Ascending aorta (tissue), 2 donors: ENCODE measurements around the gene SYT14. TPM values are rescaled to one million over a fixed set of nuclear protein-coding genes. Genes with fewer than 3 reads are reported as not detected.

Source experiments
- DNase-seq, 2 donors: peaks; one replicate each; pipeline ENCODE4 v3.0.0-alpha.2; 2019; ENCODE audit warnings: low spot score in 2 of 2
- H3K27ac ChIP-seq, 2 donors: fragments of 200-600 bp; sonication (generic); one replicate each; pipeline ENCODE4 v1.5.1; 2016 to 2017; ENCODE audit warnings: mild to moderate bottlenecking in 1 of 2
- H3K27me3 ChIP-seq: fragments of 200-600 bp; sonication (generic); one replicate; pipeline ENCODE4 v1.5.1; 2017
- H3K36me3 ChIP-seq, 2 donors: fragments of 200-600 bp; sonication (generic); one replicate each; pipeline ENCODE4 v1.5.1; 2016
- H3K4me1 ChIP-seq, 2 donors: fragments of 200-600 bp; sonication (generic); one replicate each; pipeline ENCODE4 v1.5.1; 2016 to 2017; ENCODE audit warnings: mild to moderate bottlenecking in 1 of 2
- H3K4me3 ChIP-seq, 2 donors: fragments of 200-600 bp; sonication (generic); one replicate each; pipeline ENCODE4 v1.5.1; 2016 to 2017; ENCODE audit warnings: mild to moderate bottlenecking in 1 of 2
- H3K9me3 ChIP-seq, 2 donors: fragments of 200-600 bp; sonication (generic); one replicate each; pipeline ENCODE4 v1.5.1; 2016
- CTCF ChIP-seq, 3 experiments: fragments of 200-600 bp in 2 of 3; fragments of 450-650 bp in 1 of 3; sonication (generic) in 2 of 3; IDR thresholded peaks; one replicate each; pipeline ENCODE4 v1.5.1; 2016 to 2019; ENCODE audit warnings: antibody characterized with exemption in 3 of 3, mild to moderate bottlenecking in 1 of 3, moderate library complexity in 1 of 3
- intact Hi-C: fragments of 100-400 bp; cut with DNase I; formaldehyde crosslinking; loops from one replicate; pipeline ENCODE4 v1.15.1; 2023
- total RNA-seq: library from RNA; depleted of rRNA; stranded (reverse); fragments of >200 nt; gene quantifications from one replicate; pipeline ENCODE4 v1.1.0, GENCODE V29; 2016

SYT14 gene
- total RNA-seq, 1 donor from 2014 or later = not detected

GRCh38 chr1:209993061-209993830 is 55.2 kb downstream of the SYT14 start:
- Histone ChIP-seq H3K36me3 (no peaks in the 10 kb centered on the region), H3K27ac (no peak overlapping the region), H3K4me3 (no peak overlapping the region), H3K9me3 (no peaks in the 10 kb centered on the region), H3K27me3 (no peaks in the 10 kb centered on the region), H3K4me1 (no peaks in the 10 kb centered on the region)
- no peak for TF ChIP-seq CTCF (IDR thresholded peaks at IDR 0.05)
- intact Hi-C loops = no loop called here
- DNase-seq = no peak

GRCh38 chr1:209996348-209996747 is 58.3 kb downstream of the SYT14 start:
- DNase-seq = no peak
- intact Hi-C loops = no loop called here
- Histone ChIP-seq H3K36me3 (no peaks in the 10 kb centered on the region), H3K27me3 (no peaks in the 10 kb centered on the region), H3K27ac (no peak overlapping the region), H3K9me3 (no peaks in the 10 kb centered on the region), H3K4me3 (no peak overlapping the region), H3K4me1 (no peaks in the 10 kb centered on the region)
- no peak for TF ChIP-seq CTCF (IDR thresholded peaks at IDR 0.05)

- Histone ChIP-seq H3K4me3 (no peak overlapping the region), H3K36me3 (no peaks in the 10 kb centered on the region), H3K9me3 (no peaks in the 10 kb centered on the region), H3K27me3 (no peaks in the 10 kb centered on the region), H3K4me1 (no peaks in the 10 kb centered on the region), H3K27ac (no peak overlapping the region)
- intact Hi-C loops = no loop called here
- no peak for TF ChIP-seq CTCF (IDR thresholded peaks at IDR 0.05)
- DNase-seq = no peak
These were observed 61.0 kb downstream of the SYT14 start for GRCh38 chr1:209999005-209999404.

GRCh38 chr1:210001751-210002150 is 63.7 kb downstream of the SYT14 start:
- DNase-seq = no peak
- no peaks in the 10 kb centered on the region for H3K27me3 ChIP-seq
- intact Hi-C loops = no loop called here
- no peaks in the 10 kb centered on the region for H3K36me3 ChIP-seq
- H3K4me1 ChIP-seq = no peaks in the 10 kb centered on the region
- TF ChIP-seq CTCF (IDR thresholded peaks at IDR 0.05) = no peak
- H3K9me3 ChIP-seq = no peaks in the 10 kb centered on the region
- H3K27ac ChIP-seq = no peak overlapping the region
- no peak overlapping the region for H3K4me3 ChIP-seq

- DNase-seq = no peak
- Histone ChIP-seq H3K27ac (no peak overlapping the region), H3K9me3 (no peaks in the 10 kb centered on the region), H3K4me3 (no peak overlapping the region), H3K27me3 (no peaks in the 10 kb centered on the region), H3K4me1 (no peaks in the 10 kb centered on the region), H3K36me3 (no peaks in the 10 kb centered on the region)
- intact Hi-C loops = no loop called here
- no peak for TF ChIP-seq CTCF (IDR thresholded peaks at IDR 0.05)
These were observed 65.5 kb downstream of the SYT14 start for GRCh38 chr1:210003501-210003900.
